ENCODE data around the gene SORCS2. TPM values are rescaled to one million over a fixed set of nuclear protein-coding genes. Genes with fewer than 3 reads are reported as not detected.

The SORCS2 gene
- total RNA-seq, 1 donor from 2014 or later = 13.4 TPM

- DNase-seq (ENCODE audit: extremely low spot score, unreplicated experiment) = no peak
- Mint-ChIP-seq H3K9me3 (peaks cover 11% of the 10 kb centered on the region), H3K27me3 (peaks cover 10% of the 10 kb centered on the region), H3K36me3 (no peaks in the 10 kb centered on the region), H3K27ac (no peak overlapping the region), H3K4me1 (ENCODE audit: unreplicated experiment) (peaks cover 16% of the 10 kb centered on the region), H3K4me3 (no peak overlapping the region)
- no peak for TF ChIP-seq CTCF (conservative IDR thresholded peaks at IDR 0.05)
Observed at GRCh38 chr4:7672601-7673000, 480.3 kb downstream of the SORCS2 start.

DNA sequence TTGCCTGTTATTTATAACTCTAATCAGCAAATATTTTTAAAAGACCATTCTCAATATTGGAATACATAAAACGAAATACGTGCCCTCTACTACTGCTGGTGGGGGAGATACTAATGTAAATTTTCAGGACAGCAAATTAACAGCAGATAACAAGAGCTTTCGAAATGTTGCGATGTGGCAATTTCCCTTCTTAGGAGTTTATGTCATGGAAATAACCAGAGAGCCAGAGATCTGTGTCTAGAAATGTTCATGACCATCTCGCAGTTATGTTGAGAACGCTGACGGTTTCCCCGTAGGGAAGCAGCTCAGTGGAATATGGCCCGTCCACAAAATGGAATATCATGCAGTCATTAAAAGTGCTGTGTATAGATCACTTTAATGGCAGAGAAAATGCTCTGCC is 480.8 kb downstream of the SORCS2 start:
- TF ChIP-seq CTCF (conservative IDR thresholded peaks at IDR 0.05) = no peak
- DNase-seq (ENCODE audit: extremely low spot score, unreplicated experiment) = no peak
- peaks cover 11% of the 10 kb centered on the region for H3K4me1 Mint-ChIP-seq (ENCODE audit: unreplicated experiment)
- H3K9me3 Mint-ChIP-seq = peaks cover 11% of the 10 kb centered on the region
- H3K4me3 Mint-ChIP-seq = no peak overlapping the region
- H3K27ac Mint-ChIP-seq = no peak overlapping the region
- H3K36me3 Mint-ChIP-seq = no peaks in the 10 kb centered on the region
- H3K27me3 Mint-ChIP-seq = peaks cover 5% of the 10 kb centered on the region

- Mint-ChIP-seq H3K27ac (no peak overlapping the region), H3K27me3 (peaks cover 3% of the 10 kb centered on the region), H3K36me3 (no peaks in the 10 kb centered on the region), H3K4me1 (ENCODE audit: unreplicated experiment) (peaks cover 8% of the 10 kb centered on the region), H3K9me3 (peaks cover 11% of the 10 kb centered on the region), H3K4me3 (no peak overlapping the region)
- no peak for DNase-seq (ENCODE audit: extremely low spot score, unreplicated experiment)
- no peak for TF ChIP-seq CTCF (conservative IDR thresholded peaks at IDR 0.05)
Observed at GRCh38 chr4:7674706-7675105, 482.4 kb downstream of the SORCS2 start.

GRCh38 chr4:7675136-7675535 is 482.8 kb downstream of the SORCS2 start:
- no peak for TF ChIP-seq CTCF (conservative IDR thresholded peaks at IDR 0.05)
- Mint-ChIP-seq H3K36me3 (no peaks in the 10 kb centered on the region), H3K4me1 (ENCODE audit: unreplicated experiment) (peaks cover 8% of the 10 kb centered on the region), H3K9me3 (peaks cover 11% of the 10 kb centered on the region), H3K4me3 (no peak overlapping the region), H3K27me3 (peaks cover 3% of the 10 kb centered on the region), H3K27ac (no peak overlapping the region)
- DNase-seq (ENCODE audit: extremely low spot score, unreplicated experiment) = no peak

GRCh38 chr4:7675612-7676320 is 483.4 kb downstream of the SORCS2 start:
- H3K4me3 Mint-ChIP-seq = no peak overlapping the region
- H3K36me3 Mint-ChIP-seq = peaks cover under 1% of the 10 kb centered on the region
- H3K9me3 Mint-ChIP-seq = peaks cover 10% of the 10 kb centered on the region
- H3K27ac Mint-ChIP-seq = no peak overlapping the region
- H3K27me3 Mint-ChIP-seq = peaks cover 3% of the 10 kb centered on the region
- H3K4me1 Mint-ChIP-seq (ENCODE audit: unreplicated experiment) = peaks cover 8% of the 10 kb centered on the region
- no peak for DNase-seq (ENCODE audit: extremely low spot score, unreplicated experiment)
- TF ChIP-seq CTCF (conservative IDR thresholded peaks at IDR 0.05) = no peak
